ENCODE data around the gene AMPH. TPM values are rescaled to one million over a fixed set of nuclear protein-coding genes. Genes with fewer than 3 reads are reported as not detected.

The AMPH gene
- total and polyA plus RNA-seq, 11 donors: 0.46 to 5.3 (median 3.1) TPM

- Histone ChIP-seq H3K36me3 (no peaks in the 10 kb centered on the region), H3K4me1 (no peaks in the 10 kb centered on the region), H3K27me3 (no peaks in the 10 kb centered on the region), H3K4me3 (no peak overlapping the region), H3K9me3 (no peaks in the 10 kb centered on the region), H3K27ac (no peak overlapping the region)
- TF ChIP-seq POLR2A (IDR thresholded peaks at IDR 0.05): no peak
- intact Hi-C loops (cut with DNase I): no loop called here
- ATAC-seq (no peak), DNase-seq (no peak)
- 70 to 77% (median 76%) methylated on average over 7 of the region's 7 CpGs for WGBS, 4 donors
Measured at GRCh38 chr7:38558761-38559345, 72.3 kb downstream of the AMPH start.

DNA sequence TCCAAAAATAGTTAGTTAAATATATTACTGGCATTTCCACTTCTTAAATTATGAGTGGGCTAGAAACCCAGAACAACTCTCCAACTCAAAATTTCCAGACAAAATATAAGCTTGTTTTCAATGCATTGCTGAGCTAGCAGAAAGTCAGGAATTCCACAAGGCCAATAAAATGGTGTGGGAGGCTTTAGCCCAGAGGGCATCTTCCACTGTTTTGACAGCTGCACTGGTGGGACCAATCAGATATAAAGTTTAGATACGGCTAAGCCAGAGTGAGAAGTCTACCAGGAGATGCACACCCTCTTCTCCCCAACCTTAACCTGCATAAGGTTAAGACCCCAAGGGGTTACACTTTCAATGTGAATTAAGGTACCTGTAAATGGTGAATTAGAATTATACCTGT, 76.6 kb downstream of the AMPH start:
- 78 to 83% (median 80%) methylated on average over 1 of the region's 1 CpG for WGBS, 4 donors
- Histone ChIP-seq H3K27ac (no peak overlapping the region), H3K27me3 (no peaks in the 10 kb centered on the region), H3K9me3 (no peaks in the 10 kb centered on the region), H3K4me1 (no peaks in the 10 kb centered on the region), H3K4me3 (no peak overlapping the region), H3K36me3 (no peaks in the 10 kb centered on the region)
- intact Hi-C loops (cut with DNase I): no loop called here
- ATAC-seq (no peak), DNase-seq (no peak)
- no peak for TF ChIP-seq POLR2A (IDR thresholded peaks at IDR 0.05)
- TF ChIP-seq, protein P1, sequence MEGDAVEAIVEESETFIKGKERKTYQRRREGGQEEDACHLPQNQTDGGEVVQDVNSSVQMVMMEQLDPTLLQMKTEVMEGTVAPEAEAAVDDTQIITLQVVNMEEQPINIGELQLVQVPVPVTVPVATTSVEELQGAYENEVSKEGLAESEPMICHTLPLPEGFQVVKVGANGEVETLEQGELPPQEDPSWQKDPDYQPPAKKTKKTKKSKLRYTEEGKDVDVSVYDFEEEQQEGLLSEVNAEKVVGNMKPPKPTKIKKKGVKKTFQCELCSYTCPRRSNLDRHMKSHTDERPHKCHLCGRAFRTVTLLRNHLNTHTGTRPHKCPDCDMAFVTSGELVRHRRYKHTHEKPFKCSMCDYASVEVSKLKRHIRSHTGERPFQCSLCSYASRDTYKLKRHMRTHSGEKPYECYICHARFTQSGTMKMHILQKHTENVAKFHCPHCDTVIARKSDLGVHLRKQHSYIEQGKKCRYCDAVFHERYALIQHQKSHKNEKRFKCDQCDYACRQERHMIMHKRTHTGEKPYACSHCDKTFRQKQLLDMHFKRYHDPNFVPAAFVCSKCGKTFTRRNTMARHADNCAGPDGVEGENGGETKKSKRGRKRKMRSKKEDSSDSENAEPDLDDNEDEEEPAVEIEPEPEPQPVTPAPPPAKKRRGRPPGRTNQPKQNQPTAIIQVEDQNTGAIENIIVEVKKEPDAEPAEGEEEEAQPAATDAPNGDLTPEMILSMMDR (IDR thresholded peaks at IDR 0.05): no peak

GRCh38 chr7:38550836-38551235, 80.3 kb downstream of the AMPH start:
- no peaks in the 10 kb centered on the region for H3K27me3 ChIP-seq
- intact Hi-C loops (cut with DNase I): no loop called here
- H3K36me3 ChIP-seq: no peaks in the 10 kb centered on the region
- no peak overlapping the region for H3K4me3 ChIP-seq
- ATAC-seq (no peak), DNase-seq (no peak)
- no peaks in the 10 kb centered on the region for H3K9me3 ChIP-seq
- 50 to 53% (median 52%) methylated on average over 3 of the region's 3 CpGs for WGBS, 4 donors
- TF ChIP-seq, protein P1 (IDR thresholded peaks at IDR 0.05): no peak
- TF ChIP-seq POLR2A (IDR thresholded peaks at IDR 0.05): no peak
- H3K27ac ChIP-seq: no peak overlapping the region
- no peaks in the 10 kb centered on the region for H3K4me1 ChIP-seq

GRCh38 chr7:38548605-38549004, 82.6 kb downstream of the AMPH start:
- H3K4me3 ChIP-seq: no peak overlapping the region
- no peak for DNase-seq
- ATAC-seq: no peak
- TF ChIP-seq, protein P1 (IDR thresholded peaks at IDR 0.05): no peak
- no peak for TF ChIP-seq POLR2A (IDR thresholded peaks at IDR 0.05)
- H3K4me1 ChIP-seq: no peaks in the 10 kb centered on the region
- intact Hi-C loops (cut with DNase I): no loop called here
- no peaks in the 10 kb centered on the region for H3K9me3 ChIP-seq
- WGBS, 4 donors: 85 to 93% (median 89%) methylated on average over 7 of the region's 7 CpGs
- H3K27ac ChIP-seq: no peak overlapping the region
- H3K36me3 ChIP-seq: no peaks in the 10 kb centered on the region
- no peaks in the 10 kb centered on the region for H3K27me3 ChIP-seq

GRCh38 chr7:38546763-38547162, 84.4 kb downstream of the AMPH start:
- Histone ChIP-seq H3K4me3 (no peak overlapping the region), H3K27me3 (no peaks in the 10 kb centered on the region), H3K27ac (no peak overlapping the region), H3K4me1 (peaks cover 0 to 3% (median 0%) of the 10 kb centered on the region in 12 donors), H3K9me3 (no peaks in the 10 kb centered on the region), H3K36me3 (no peaks in the 10 kb centered on the region)
- no peak for DNase-seq
- no peak for TF ChIP-seq POLR2A (IDR thresholded peaks at IDR 0.05)
- TF ChIP-seq, protein P1 (IDR thresholded peaks at IDR 0.05): no peak
- WGBS, 4 donors: 46 to 79% (median 64%) methylated on average over 4 of the region's 4 CpGs
- intact Hi-C loops (cut with DNase I): no loop called here
- no peak for ATAC-seq
